Esophagus muscularis mucosa (tissue), 3 donors: Measurements from ENCODE around the gene RAB17.

Source experiments
- POLR2A ChIP-seq: fragments of 450-650 bp; IDR thresholded peaks from one replicate; pipeline ENCODE4 v1.6.1; 2017; ENCODE audit warnings: antibody characterized with exemption, moderate library complexity, mild to moderate bottlenecking, low read depth
- TF ChIP-seq, protein P1 (sequence below), 3 experiments: fragments of 200-600 bp in 2 of 3; fragments of 450-650 bp in 1 of 3; sonication (generic) in 2 of 3; IDR thresholded peaks; one replicate each; pipeline ENCODE4 v1.5.1; 2017 to 2019; ENCODE audit warnings: antibody characterized with exemption in 3 of 3, mild to moderate bottlenecking in 2 of 3, moderate library complexity in 1 of 3

DNA sequence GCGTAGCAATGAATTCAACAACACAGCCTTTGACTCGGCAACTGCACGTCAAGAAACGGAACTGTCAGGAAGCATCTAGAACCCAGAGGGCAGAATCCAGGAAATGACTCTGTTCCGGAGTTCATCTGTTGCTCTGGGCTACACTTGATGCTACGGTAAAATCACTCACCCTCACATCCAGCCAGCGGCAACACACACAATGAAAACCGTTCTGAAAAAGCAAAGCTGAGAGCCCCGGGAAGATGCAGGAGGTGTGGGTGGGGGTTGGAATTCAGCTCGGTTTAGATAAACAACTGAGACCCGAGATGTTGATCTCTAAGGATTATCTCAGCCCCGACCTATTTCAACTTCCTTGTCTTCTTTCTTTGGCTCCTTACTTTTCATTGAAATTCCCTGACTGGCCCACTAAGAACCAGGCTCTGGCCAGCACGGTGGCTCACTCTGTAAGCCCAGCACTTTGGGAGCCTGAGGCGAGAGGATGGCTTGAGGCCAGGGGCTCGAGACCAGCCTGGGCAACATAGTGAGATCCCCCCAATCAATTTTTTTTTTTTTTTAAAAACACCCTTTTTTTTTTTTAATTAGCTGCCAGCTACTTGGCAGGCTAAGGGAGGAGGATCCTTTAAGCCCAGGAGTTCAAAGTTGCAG is 13.3 kb upstream of the RAB17 start:
- no peak for TF ChIP-seq POLR2A
- TF ChIP-seq, protein P1, sequence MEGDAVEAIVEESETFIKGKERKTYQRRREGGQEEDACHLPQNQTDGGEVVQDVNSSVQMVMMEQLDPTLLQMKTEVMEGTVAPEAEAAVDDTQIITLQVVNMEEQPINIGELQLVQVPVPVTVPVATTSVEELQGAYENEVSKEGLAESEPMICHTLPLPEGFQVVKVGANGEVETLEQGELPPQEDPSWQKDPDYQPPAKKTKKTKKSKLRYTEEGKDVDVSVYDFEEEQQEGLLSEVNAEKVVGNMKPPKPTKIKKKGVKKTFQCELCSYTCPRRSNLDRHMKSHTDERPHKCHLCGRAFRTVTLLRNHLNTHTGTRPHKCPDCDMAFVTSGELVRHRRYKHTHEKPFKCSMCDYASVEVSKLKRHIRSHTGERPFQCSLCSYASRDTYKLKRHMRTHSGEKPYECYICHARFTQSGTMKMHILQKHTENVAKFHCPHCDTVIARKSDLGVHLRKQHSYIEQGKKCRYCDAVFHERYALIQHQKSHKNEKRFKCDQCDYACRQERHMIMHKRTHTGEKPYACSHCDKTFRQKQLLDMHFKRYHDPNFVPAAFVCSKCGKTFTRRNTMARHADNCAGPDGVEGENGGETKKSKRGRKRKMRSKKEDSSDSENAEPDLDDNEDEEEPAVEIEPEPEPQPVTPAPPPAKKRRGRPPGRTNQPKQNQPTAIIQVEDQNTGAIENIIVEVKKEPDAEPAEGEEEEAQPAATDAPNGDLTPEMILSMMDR (IDR thresholded peaks at IDR 0.05): no peak
